ENCODE measurements around the gene PRKG1.

Gene PRKG1

DNA sequence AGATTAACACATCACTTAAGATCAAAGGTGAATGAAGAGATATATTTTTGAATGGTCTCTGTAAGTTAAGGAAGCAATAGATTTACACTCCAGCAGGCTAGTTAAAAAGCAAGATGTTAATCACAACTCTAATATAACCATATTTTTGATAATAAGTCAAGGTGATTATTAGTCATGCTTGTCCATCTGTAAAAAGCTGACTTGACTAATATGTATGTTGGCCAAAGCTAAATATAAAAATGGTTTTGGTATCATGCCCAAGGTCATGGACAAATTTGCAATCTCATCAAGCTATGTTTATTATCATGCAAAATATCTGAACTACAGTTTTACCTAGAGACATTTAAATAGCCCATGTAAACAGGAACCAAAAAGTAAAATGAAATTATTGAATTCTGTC is 727.7 kb downstream of the PRKG1 start:
- H3K79me2 ChIP-seq (ENCODE audit: insufficient read depth, low read length) = no peaks in the 10 kb centered on the region
- no peak overlapping the region for H3K4me2 ChIP-seq (ENCODE audit: low read depth, low read length, poor library complexity, severe bottlenecking)
- no peaks in the 10 kb centered on the region for H3K27me3 ChIP-seq (ENCODE audit: low read length)
- H3K9ac ChIP-seq (ENCODE audit: low read length) = no peak overlapping the region
- no peaks in the 10 kb centered on the region for H3F3A ChIP-seq (ENCODE audit: insufficient read depth)
- H3K9me2 ChIP-seq (replicated peaks; ENCODE audit: insufficient read depth, low read length) = no peaks in the 10 kb centered on the region
- no peaks in the 10 kb centered on the region for H4K20me1 ChIP-seq (ENCODE audit: low read depth, low read length)
- H3K4me3 ChIP-seq (ENCODE audit: insufficient read depth, low read length, poor library complexity, severe bottlenecking) = no peak overlapping the region
- no peak for TF ChIP-seq EZH2phosphoT487 (conservative IDR thresholded peaks at IDR 0.05; ENCODE audit: low read length)
- TF ChIP-seq, protein P1, sequence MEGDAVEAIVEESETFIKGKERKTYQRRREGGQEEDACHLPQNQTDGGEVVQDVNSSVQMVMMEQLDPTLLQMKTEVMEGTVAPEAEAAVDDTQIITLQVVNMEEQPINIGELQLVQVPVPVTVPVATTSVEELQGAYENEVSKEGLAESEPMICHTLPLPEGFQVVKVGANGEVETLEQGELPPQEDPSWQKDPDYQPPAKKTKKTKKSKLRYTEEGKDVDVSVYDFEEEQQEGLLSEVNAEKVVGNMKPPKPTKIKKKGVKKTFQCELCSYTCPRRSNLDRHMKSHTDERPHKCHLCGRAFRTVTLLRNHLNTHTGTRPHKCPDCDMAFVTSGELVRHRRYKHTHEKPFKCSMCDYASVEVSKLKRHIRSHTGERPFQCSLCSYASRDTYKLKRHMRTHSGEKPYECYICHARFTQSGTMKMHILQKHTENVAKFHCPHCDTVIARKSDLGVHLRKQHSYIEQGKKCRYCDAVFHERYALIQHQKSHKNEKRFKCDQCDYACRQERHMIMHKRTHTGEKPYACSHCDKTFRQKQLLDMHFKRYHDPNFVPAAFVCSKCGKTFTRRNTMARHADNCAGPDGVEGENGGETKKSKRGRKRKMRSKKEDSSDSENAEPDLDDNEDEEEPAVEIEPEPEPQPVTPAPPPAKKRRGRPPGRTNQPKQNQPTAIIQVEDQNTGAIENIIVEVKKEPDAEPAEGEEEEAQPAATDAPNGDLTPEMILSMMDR (IDR thresholded peaks at IDR 0.05; ENCODE audit: insufficient read depth, low read length, poor library complexity, severe bottlenecking) = no peak
- H3K36me3 ChIP-seq (ENCODE audit: low read length) = no peaks in the 10 kb centered on the region
- H2AFZ ChIP-seq (ENCODE audit: low read depth, low read length, severe bottlenecking) = no peak overlapping the region
- H3K9me3 ChIP-seq (ENCODE audit: insufficient read depth, low read length) = no peaks in the 10 kb centered on the region
- no peak overlapping the region for H3K27ac ChIP-seq (ENCODE audit: low read depth, low read length)

DNA sequence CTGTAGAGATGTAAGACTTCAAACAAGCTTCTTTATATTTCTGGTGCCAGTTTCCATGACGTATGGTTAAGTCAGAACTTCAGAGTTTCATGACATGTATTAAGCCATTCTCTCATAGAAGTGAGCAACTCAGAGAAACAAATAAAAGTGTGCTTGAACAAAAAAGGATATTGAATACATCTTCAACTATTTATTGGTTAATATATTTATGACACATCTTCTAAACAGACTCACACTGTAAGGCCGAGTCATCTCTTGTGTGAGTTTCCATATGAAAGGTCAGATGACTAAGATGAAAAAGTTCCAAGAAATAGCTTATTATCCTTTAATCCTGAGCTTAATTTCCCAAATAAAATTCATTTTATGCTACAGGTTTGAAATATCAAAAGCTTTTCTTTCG is 730.6 kb downstream of the PRKG1 start:
- Histone ChIP-seq H4K20me1 (ENCODE audit: low read depth, low read length) (no peaks in the 10 kb centered on the region), H3K27ac (ENCODE audit: low read depth, low read length) (no peak overlapping the region), H3K9me3 (ENCODE audit: insufficient read depth, low read length) (no peaks in the 10 kb centered on the region), H3K4me3 (ENCODE audit: insufficient read depth, low read length, poor library complexity, severe bottlenecking) (no peak overlapping the region), H2AFZ (ENCODE audit: low read depth, low read length, severe bottlenecking) (no peak overlapping the region), H3K9me2 (replicated peaks; ENCODE audit: insufficient read depth, low read length) (no peaks in the 10 kb centered on the region), H3K9ac (ENCODE audit: low read length) (no peak overlapping the region), H3K79me2 (ENCODE audit: insufficient read depth, low read length) (no peaks in the 10 kb centered on the region), H3K27me3 (ENCODE audit: low read length) (no peaks in the 10 kb centered on the region), H3K36me3 (ENCODE audit: low read length) (no peaks in the 10 kb centered on the region), H3K4me2 (ENCODE audit: low read depth, low read length, poor library complexity, severe bottlenecking) (no peak overlapping the region), H3F3A (ENCODE audit: insufficient read depth) (no peaks in the 10 kb centered on the region)
- no peak for TF ChIP-seq EZH2phosphoT487 (conservative IDR thresholded peaks at IDR 0.05; ENCODE audit: low read length)
- TF ChIP-seq, protein P1 (IDR thresholded peaks at IDR 0.05; ENCODE audit: insufficient read depth, low read length, poor library complexity, severe bottlenecking) = no peak

DNA sequence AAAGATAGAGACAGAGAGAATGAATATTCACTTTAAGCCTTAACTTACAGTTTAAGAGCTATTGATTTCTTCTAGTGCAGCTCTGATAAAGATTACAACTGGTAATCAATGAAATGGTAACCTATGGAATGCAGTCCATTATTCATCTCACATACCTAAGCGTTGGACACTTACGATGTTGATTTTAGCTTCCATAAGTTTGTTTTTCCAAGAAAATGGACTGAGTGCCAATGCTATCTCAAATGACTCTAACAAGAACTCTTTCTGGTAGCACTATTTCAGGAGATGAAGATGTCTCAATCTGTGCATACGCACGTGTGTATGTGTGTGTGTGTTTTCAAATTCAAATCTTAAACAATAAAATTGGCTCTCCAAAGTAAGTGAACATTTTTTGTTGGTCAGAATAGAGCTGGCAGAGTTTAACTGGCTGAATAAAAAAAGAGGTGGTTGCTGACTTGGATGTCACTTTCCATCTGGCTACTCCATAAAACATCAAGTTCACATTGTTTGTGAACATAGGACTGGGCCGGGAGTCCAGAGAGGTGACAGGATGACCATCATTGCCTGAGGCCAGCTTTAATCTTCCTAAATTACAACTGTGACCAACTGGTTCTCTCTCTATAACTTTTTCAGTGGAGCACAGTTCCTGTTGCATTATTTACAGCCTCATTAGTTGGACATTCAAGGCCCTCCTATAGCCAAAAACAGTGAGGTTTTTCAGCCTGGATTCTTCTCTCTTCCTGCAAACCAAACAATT is 732.0 kb downstream of the PRKG1 start:
- no peak overlapping the region for H3K4me2 ChIP-seq (ENCODE audit: low read depth, low read length, poor library complexity, severe bottlenecking)
- TF ChIP-seq, protein P1 (IDR thresholded peaks at IDR 0.05; ENCODE audit: insufficient read depth, low read length, poor library complexity, severe bottlenecking) = no peak
- no peak for TF ChIP-seq EZH2phosphoT487 (conservative IDR thresholded peaks at IDR 0.05; ENCODE audit: low read length)
- H4K20me1 ChIP-seq (ENCODE audit: low read depth, low read length) = no peaks in the 10 kb centered on the region
- no peaks in the 10 kb centered on the region for H3K9me2 ChIP-seq (replicated peaks; ENCODE audit: insufficient read depth, low read length)
- no peaks in the 10 kb centered on the region for H3K36me3 ChIP-seq (ENCODE audit: low read length)
- no peak overlapping the region for H3K4me3 ChIP-seq (ENCODE audit: insufficient read depth, low read length, poor library complexity, severe bottlenecking)
- H3K27me3 ChIP-seq (ENCODE audit: low read length) = no peaks in the 10 kb centered on the region
- no peak overlapping the region for H3K27ac ChIP-seq (ENCODE audit: low read depth, low read length)
- no peaks in the 10 kb centered on the region for H3K79me2 ChIP-seq (ENCODE audit: insufficient read depth, low read length)
- H3K9ac ChIP-seq (ENCODE audit: low read length) = no peak overlapping the region
- no peak overlapping the region for H2AFZ ChIP-seq (ENCODE audit: low read depth, low read length, severe bottlenecking)
- no peaks in the 10 kb centered on the region for H3K9me3 ChIP-seq (ENCODE audit: insufficient read depth, low read length)
- H3F3A ChIP-seq (ENCODE audit: insufficient read depth) = no peaks in the 10 kb centered on the region
